AG10803 (cell line): Measurements from ENCODE around the gene PRELID3B.

Experiments used
- DNase-seq: peaks from one replicate; pipeline ENCODE4 v3.0.0; 2010; ENCODE audit warnings: low read depth
- H3K4me3 ChIP-seq: 2 replicates; pipeline ENCODE4 v1.5.1; 2011; ENCODE audit warnings: mild to moderate bottlenecking, low read length, control low read depth
- TF ChIP-seq, protein P1 (sequence below): conservative IDR thresholded peaks from 2 replicates; pipeline ENCODE4 v1.5.1; 2011; ENCODE audit warnings: mild to moderate bottlenecking, low read length, control low read depth, inconsistent platforms

The PRELID3B gene

DNA sequence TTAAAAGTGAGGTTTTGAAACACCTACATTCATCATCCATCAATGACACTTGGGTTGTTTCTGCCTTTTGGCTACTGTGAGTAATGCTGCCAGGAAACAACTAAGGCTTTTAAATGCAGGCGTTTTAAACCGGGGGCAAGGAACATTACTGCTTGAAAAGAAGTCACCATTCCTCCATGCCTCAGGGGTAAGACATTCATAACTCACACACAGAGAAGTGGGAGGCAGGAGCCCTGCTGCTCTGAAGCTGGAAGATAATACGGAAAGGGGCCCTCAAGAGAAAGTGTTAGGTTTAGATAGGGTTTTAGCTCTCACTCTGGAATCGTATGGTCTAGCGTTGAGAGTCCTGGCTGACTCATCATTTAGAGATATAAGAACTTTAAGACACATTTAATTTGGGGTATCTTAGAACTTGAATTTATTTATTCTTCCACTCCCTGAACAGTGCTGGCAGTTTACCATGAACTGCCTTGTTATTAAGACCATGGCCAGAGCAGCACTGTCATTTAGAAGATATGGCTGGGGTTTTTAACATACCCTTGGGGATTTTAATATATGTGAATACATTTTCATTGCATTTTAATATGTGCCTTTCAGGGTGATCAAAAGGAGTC lies 21.5 kb downstream of the PRELID3B start:
- H3K4me3 ChIP-seq = no peak overlapping the region
- TF ChIP-seq, protein P1, sequence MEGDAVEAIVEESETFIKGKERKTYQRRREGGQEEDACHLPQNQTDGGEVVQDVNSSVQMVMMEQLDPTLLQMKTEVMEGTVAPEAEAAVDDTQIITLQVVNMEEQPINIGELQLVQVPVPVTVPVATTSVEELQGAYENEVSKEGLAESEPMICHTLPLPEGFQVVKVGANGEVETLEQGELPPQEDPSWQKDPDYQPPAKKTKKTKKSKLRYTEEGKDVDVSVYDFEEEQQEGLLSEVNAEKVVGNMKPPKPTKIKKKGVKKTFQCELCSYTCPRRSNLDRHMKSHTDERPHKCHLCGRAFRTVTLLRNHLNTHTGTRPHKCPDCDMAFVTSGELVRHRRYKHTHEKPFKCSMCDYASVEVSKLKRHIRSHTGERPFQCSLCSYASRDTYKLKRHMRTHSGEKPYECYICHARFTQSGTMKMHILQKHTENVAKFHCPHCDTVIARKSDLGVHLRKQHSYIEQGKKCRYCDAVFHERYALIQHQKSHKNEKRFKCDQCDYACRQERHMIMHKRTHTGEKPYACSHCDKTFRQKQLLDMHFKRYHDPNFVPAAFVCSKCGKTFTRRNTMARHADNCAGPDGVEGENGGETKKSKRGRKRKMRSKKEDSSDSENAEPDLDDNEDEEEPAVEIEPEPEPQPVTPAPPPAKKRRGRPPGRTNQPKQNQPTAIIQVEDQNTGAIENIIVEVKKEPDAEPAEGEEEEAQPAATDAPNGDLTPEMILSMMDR = no peak
- DNase-seq = no peak

DNA sequence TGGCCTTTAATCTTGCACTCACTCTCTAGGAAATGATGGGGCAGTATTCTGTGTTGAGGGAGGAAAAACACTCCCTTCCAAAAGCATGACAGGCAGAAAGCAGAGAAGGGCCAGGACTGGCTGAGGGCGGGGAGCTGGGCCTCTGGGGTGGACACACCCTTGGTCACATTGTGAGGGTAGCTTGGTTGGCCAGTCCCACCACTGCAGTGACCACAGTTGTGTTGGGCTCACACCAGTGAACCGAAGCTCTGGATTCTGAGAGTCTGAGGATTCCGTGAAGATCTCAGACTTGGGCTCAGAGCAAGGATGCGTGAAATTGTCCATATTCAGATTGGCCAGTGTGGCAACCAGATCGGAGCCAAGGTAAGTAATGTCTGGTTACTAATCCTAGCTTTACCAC lies 23.4 kb downstream of the PRELID3B start, which contains the start of gene TUBB1:
TUBB1 (plus strand) TSS at position 213 of the 400 bp plus-strand sequence; CDS start at position 307, 94 bp downstream.
- no peak for DNase-seq
- TF ChIP-seq, protein P1 = no peak
- no peak within 1 kb of the TSS for H3K4me3 ChIP-seq

DNA sequence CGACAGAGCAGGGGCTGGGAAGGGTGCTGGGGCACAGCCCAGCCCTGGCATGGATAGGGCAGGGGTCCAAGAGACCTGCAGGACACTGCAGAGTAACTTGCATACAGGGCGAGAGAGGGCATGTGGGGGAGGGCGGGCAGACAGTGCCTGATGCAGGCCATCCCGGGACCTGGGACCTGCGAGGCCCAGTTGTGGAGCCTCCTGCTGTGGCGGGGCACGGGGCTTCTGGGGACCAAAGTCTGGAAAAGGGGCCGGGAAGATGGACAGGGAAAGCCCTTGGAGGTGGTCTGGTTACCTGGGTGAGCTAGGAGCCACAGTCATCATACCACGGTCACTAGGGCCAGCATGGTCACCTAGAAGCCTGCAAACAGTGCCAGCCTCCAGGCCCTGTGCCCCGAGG lies 23.8 kb downstream of the PRELID3B start:
- no peak overlapping the region for H3K4me3 ChIP-seq
- TF ChIP-seq, protein P1 = no peak
- no peak for DNase-seq

DNA sequence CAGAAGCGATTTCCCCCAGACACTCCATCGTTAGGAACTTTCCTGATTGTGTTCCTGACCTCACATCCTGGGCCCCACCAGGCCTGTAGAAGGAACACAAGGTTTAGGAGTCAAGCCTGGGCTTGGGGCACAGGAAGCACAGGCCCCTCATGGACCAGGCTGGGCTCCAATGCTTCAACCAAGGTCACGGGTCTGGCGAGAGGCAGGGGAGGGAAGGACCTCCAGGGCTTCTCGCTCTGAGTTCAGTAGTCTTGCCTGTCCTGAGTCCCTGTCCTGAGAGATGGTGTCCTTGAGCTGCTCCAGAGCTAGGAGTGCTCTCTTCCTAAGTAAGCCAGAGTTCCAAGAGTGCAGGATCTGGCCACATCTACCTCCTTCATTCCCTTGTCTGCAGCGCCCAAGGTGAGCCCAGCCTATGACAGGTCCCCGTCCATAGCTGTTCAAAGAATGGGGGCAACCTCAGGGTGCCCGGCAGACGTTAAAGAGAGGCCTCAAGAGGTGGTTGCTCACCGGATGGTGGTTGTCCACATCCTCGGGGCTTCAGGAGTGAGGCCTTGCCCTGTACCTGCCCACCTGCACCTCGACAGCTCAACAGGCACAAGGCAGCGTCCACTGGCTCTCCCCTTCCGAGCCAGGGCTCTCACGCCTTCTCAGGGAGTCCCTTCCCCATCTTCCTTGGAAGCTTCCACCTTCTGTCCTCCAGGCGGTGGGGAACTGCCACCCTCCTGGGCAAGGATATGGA lies 24.9 kb downstream of the PRELID3B start:
- no peak for DNase-seq
- TF ChIP-seq, protein P1 = no peak

DNA sequence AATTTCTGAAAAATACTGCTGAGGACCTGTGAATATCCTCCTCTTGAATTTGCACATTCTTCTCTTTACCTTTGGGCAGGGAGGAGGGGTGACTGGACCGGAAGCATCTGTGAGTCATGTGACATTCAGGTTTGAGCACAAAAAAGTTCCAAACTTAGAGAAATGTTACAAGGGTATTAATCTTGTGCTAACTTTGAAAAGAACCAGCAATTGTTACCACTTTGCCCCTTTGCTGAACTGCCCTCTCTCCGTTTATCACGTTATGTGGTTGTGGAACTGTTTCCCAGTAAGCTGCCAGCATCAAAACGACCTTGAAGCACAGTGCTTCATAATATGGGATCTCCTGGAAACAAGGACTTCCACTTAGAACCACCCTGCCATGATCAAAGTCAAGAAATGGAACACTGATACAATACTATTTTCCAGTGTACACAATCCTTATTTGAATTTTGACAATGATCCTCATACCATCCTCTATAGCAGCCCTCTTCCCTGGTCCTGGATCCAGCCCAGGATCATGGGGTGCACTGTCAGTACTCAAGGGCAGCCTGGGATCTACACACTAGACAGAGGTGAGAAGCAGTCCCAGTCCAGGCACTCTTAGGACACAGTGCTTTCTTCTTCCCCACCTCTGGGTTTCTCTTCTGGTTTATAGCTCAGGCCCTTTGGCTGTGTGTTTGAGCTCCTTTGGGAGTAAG lies 25.6 kb downstream of the PRELID3B start:
- TF ChIP-seq, protein P1 = no peak
- DNase-seq = no peak
- H3K4me3 ChIP-seq = no peak overlapping the region

More for the DNA sequence above, 24.9 kb downstream of the PRELID3B start:
- H3K4me3 ChIP-seq = no peak overlapping the region

DNA sequence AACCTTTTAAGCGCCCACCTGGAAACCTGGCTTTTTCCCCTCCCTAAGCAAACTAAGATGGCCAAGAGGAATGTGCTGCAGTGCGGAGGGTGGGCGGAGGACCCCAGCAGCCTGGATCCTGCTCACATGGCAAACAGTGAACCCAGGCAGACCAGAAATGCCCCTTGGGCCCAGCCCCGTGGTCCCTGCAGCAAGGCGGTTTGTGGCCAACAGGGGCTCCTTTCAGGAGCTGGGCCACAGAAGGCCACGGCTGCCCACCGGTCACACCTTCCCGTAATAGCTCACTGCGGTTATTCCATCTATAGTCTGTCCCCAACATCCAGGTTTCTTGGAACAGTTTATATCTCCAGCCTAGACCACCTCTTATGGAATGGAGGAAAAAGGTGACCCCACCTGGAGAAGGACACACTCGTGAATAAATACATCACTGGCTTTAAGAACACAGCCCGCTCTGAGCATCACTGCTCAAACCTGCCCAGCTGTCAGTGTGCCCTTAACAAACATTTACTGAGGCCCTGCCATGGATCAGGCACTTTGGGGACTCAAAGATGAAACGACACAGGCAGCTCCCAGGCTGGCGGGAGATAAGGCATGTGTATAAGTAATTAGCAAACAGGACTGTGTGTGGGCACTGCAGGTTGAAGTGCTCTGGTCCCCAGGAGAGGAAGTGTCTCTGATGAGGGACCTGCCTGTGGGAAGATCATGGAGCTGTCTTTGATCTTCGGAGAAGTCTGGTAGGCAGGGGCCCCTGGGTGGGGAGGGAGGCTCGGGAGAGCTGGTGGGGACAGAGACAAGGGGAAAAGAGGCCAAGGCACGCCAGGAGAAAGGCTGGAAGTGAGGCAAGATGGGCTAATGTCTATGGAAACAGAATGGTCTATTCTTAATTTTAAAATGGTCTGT lies 26.5 kb downstream of the PRELID3B start:
- DNase-seq = no peak
- no peak overlapping the region for H3K4me3 ChIP-seq
- TF ChIP-seq, protein P1 = no peak
